ENCODE data around the gene ARAP1.
"Not testable (repeated sequence)": the region's sequence is repeated elsewhere in the genome, so short reads cannot be mapped to it uniquely, and the experiment has no call there.

The ARAP1 gene

GRCh38 chr11:72792437-72793021 is 40.3 kb upstream of the ARAP1 start:
- TF ChIP-seq CTCF (IDR thresholded peaks at IDR 0.05): no peak
- Mint-ChIP-seq H3K9me3 (no peaks in the 10 kb centered on the region), H3K36me3 (ENCODE audit: low read depth) (no peaks in the 10 kb centered on the region), H3K27me3 (ENCODE audit: low read depth, poor library complexity) (no peaks in the 10 kb centered on the region), H3K4me1 (peaks cover 35% of the 10 kb centered on the region), H3K27ac (no peak overlapping the region), H3K4me3 (no peak overlapping the region)
- DNase-seq: no peak

- H3K9me3 Mint-ChIP-seq; H3K27ac Mint-ChIP-seq; H3K4me3 Mint-ChIP-seq; H3K27me3 Mint-ChIP-seq (ENCODE audit: low read depth, poor library complexity); H3K36me3 Mint-ChIP-seq (ENCODE audit: low read depth); DNase-seq: not testable (repeated sequence)
- peaks cover 47% of the 10 kb centered on the region for H3K4me1 Mint-ChIP-seq
Measured at GRCh38 chr11:72791228-72791627, 39.0 kb upstream of the ARAP1 start.

- Mint-ChIP-seq H3K36me3 (ENCODE audit: low read depth) (no peaks in the 10 kb centered on the region), H3K27me3 (ENCODE audit: low read depth, poor library complexity) (no peaks in the 10 kb centered on the region), H3K4me3 (no peak overlapping the region), H3K27ac (no peak overlapping the region), H3K9me3 (no peaks in the 10 kb centered on the region), H3K4me1 (peaks cover 47% of the 10 kb centered on the region)
- TF ChIP-seq CTCF (IDR thresholded peaks at IDR 0.05): no peak
- DNase-seq: no peak
Measured at GRCh38 chr11:72789493-72790131, 37.4 kb upstream of the ARAP1 start.

- Mint-ChIP-seq H3K27me3 (ENCODE audit: low read depth, poor library complexity) (peaks cover 5% of the 10 kb centered on the region), H3K36me3 (ENCODE audit: low read depth) (no peaks in the 10 kb centered on the region), H3K27ac (no peak overlapping the region)
Measured at GRCh38 chr11:72788241-72788640, 36.0 kb upstream of the ARAP1 start.

GRCh38 chr11:72787216-72788104 is 35.3 kb upstream of the ARAP1 start:
- no peak overlapping the region for H3K4me3 Mint-ChIP-seq
- no peak for TF ChIP-seq CTCF (IDR thresholded peaks at IDR 0.05)
- H3K27ac Mint-ChIP-seq: peak overlapping the region; percentile 92
- no peak for DNase-seq
- peaks cover 9% of the 10 kb centered on the region for H3K27me3 Mint-ChIP-seq (ENCODE audit: low read depth, poor library complexity)
- H3K9me3 Mint-ChIP-seq: no peaks in the 10 kb centered on the region
- no peaks in the 10 kb centered on the region for H3K36me3 Mint-ChIP-seq (ENCODE audit: low read depth)
- H3K4me1 Mint-ChIP-seq: peaks cover 40% of the 10 kb centered on the region

More at GRCh38 chr11:72788241-72788640, 36.0 kb upstream of the ARAP1 start:
- no peak for DNase-seq
- Mint-ChIP-seq H3K9me3 (no peaks in the 10 kb centered on the region), H3K4me3 (no peak overlapping the region), H3K4me1 (peaks cover 40% of the 10 kb centered on the region)
- TF ChIP-seq CTCF (IDR thresholded peaks at IDR 0.05): no peak

Measured in nephron progenitor cell (in vitro differentiated cells).